Osteoblast (primary cell): ENCODE data around the gene PATJ. TPM values are rescaled to one million over a fixed set of nuclear protein-coding genes. Genes with fewer than 3 reads are reported as not detected.

Experiments used
- DNase-seq: peaks from one replicate; pipeline ENCODE4 v3.0.0; 2011; ENCODE audit warnings: low spot score, mixed read lengths; ENCODE audit not compliant: insufficient read length; ENCODE audit errors: missing footprints
- H2AFZ ChIP-seq: 2 replicates; pipeline ENCODE4 v1.6.0; 2011; ENCODE audit warnings: mild to moderate bottlenecking, low read length
- H3K27ac ChIP-seq: 2 replicates; pipeline ENCODE4 v1.5.1; 2011; ENCODE audit warnings: mild to moderate bottlenecking, low read depth, low read length, moderate library complexity
- H3K27me3 ChIP-seq: 2 replicates; pipeline ENCODE4 v1.6.0; 2012; ENCODE audit warnings: mild to moderate bottlenecking, control low read depth, inconsistent platforms, low read length, moderate library complexity; ENCODE audit not compliant: insufficient read depth
- H3K36me3 ChIP-seq: 2 replicates; pipeline ENCODE4 v1.5.1; 2011; ENCODE audit warnings: mild to moderate bottlenecking, low read length, control low read depth, moderate library complexity; ENCODE audit not compliant: insufficient read depth
- H3K4me1 ChIP-seq: 2 replicates; pipeline ENCODE4 v1.5.1; 2011; ENCODE audit warnings: mild to moderate bottlenecking, low read length, control low read depth, moderate library complexity; ENCODE audit not compliant: insufficient read depth
- H3K4me2 ChIP-seq: 2 replicates; pipeline ENCODE4 v1.6.0; 2011; ENCODE audit warnings: mild to moderate bottlenecking, low read length; ENCODE audit not compliant: insufficient read depth
- H3K4me3 ChIP-seq: fragments of 200-600 bp; sonication (generic); 3 replicates; pipeline ENCODE4 v1.5.1; 2012; ENCODE audit warnings: mild to moderate bottlenecking, low read length, inconsistent platforms; ENCODE audit not compliant: insufficient read depth
- H3K79me2 ChIP-seq: 2 replicates; pipeline ENCODE4 v1.6.0; 2012; ENCODE audit warnings: mild to moderate bottlenecking, low read length, control low read depth, inconsistent platforms; ENCODE audit not compliant: insufficient read depth
- H3K9me3 ChIP-seq: 2 replicates; pipeline ENCODE4 v1.5.1; 2011; ENCODE audit warnings: low read depth, low read length, control low read depth
- H4K20me1 ChIP-seq: 2 replicates; pipeline ENCODE4 v1.6.0; 2012; ENCODE audit warnings: mild to moderate bottlenecking, low read length, control low read depth; ENCODE audit not compliant: insufficient read depth
- CTCF ChIP-seq: IDR thresholded peaks from 2 replicates; pipeline ENCODE4 v1.5.1; 2011; ENCODE audit warnings: mild to moderate bottlenecking, low read depth, low read length, moderate library complexity; ENCODE audit errors: extremely low read depth
- total RNA-seq: library from RNA; depleted of rRNA; stranded (reverse); fragments of >200 nt; gene quantifications from 2 replicates; pipeline ENCODE4 v1.2.3, GENCODE V29; 2012

PATJ gene
- total RNA-seq, 1 donor, result 10.1 TPM

- Histone ChIP-seq H3K27ac (no peak overlapping the region), H4K20me1 (no peaks in the 10 kb centered on the region), H3K27me3 (no peaks in the 10 kb centered on the region), H3K79me2 (no peaks in the 10 kb centered on the region), H3K4me2 (no peak overlapping the region), H3K36me3 (no peaks in the 10 kb centered on the region), H3K4me3 (no peak overlapping the region), H3K4me1 (no peaks in the 10 kb centered on the region), H3K9me3 (no peaks in the 10 kb centered on the region), H2AFZ (no peak overlapping the region)
- TF ChIP-seq CTCF, result no peak
- DNase-seq, result no peak
These were observed 334.0 kb downstream of the PATJ start for GRCh38 chr1:62076286-62076685.

- no peaks in the 10 kb centered on the region for H4K20me1 ChIP-seq
- no peak overlapping the region for H2AFZ ChIP-seq
- no peaks in the 10 kb centered on the region for H3K27me3 ChIP-seq
- no peaks in the 10 kb centered on the region for H3K4me1 ChIP-seq
- no peaks in the 10 kb centered on the region for H3K9me3 ChIP-seq
- H3K36me3 ChIP-seq, result no peaks in the 10 kb centered on the region
- no peaks in the 10 kb centered on the region for H3K79me2 ChIP-seq
- H3K4me2 ChIP-seq, result no peak overlapping the region
- no peak for TF ChIP-seq CTCF
- no peak overlapping the region for H3K4me3 ChIP-seq
- DNase-seq, result no peak
- no peak overlapping the region for H3K27ac ChIP-seq
These were observed 335.5 kb downstream of the PATJ start for GRCh38 chr1:62077821-62078220.

- H3K9me3 ChIP-seq, result no peaks in the 10 kb centered on the region
- H2AFZ ChIP-seq, result no peak overlapping the region
- DNase-seq, result peak; percentile 52
These were observed 340.4 kb downstream of the PATJ start for GRCh38 chr1:62082456-62083363.

More at GRCh38 chr1:62082456-62083363, 340.4 kb downstream of the PATJ start:
- H3K4me3 ChIP-seq, result no peak overlapping the region
- no peaks in the 10 kb centered on the region for H3K4me1 ChIP-seq
- no peak overlapping the region for H3K4me2 ChIP-seq
- no peaks in the 10 kb centered on the region for H3K27me3 ChIP-seq
- H3K27ac ChIP-seq, result no peak overlapping the region
- H4K20me1 ChIP-seq, result no peaks in the 10 kb centered on the region
- no peaks in the 10 kb centered on the region for H3K79me2 ChIP-seq
- TF ChIP-seq CTCF, result peak; percentile 99
- H3K36me3 ChIP-seq, result no peaks in the 10 kb centered on the region
